HEK293 (cell line): ENCODE results near the gene NDC1.

Experiments
- FEZF1 ChIP-seq: fragments of 450-650 bp; formaldehyde crosslinking; IDR thresholded peaks from 2 replicates; pipeline ENCODE4 v1.5.1; 2016; ENCODE audit warnings: missing biosample characterization, missing genetic modification characterization
- KLF10 ChIP-seq: fragments of 450-650 bp; IDR thresholded peaks from 2 replicates; pipeline ENCODE4 v1.5.1; 2018; ENCODE audit warnings: missing biosample characterization, mild to moderate bottlenecking, missing genetic modification characterization
- KLF7 ChIP-seq: fragments of 450-650 bp; formaldehyde crosslinking; IDR thresholded peaks from 2 replicates; pipeline ENCODE4 v1.5.1; 2016; ENCODE audit warnings: missing biosample characterization, missing genetic modification characterization, borderline replicate concordance
- MEIS1 ChIP-seq: sonication (generic); formaldehyde crosslinking; IDR thresholded peaks from 2 replicates; pipeline ENCODE4 v1.8.1; 2022; ENCODE audit warnings: missing genetic modification reagents, mild to moderate bottlenecking, borderline replicate concordance
- REPIN1 ChIP-seq: fragments of 450-650 bp; formaldehyde crosslinking; IDR thresholded peaks from 2 replicates; pipeline ENCODE4 v1.5.1; 2017; ENCODE audit warnings: missing biosample characterization, missing genetic modification characterization, low read depth
- ZBTB20 ChIP-seq: fragments of 450-650 bp; formaldehyde crosslinking; IDR thresholded peaks from 2 replicates; pipeline ENCODE4 v1.5.1; 2016; ENCODE audit warnings: missing biosample characterization, missing genetic modification characterization
- ZBTB21 ChIP-seq: fragments of 450-650 bp; formaldehyde crosslinking; IDR thresholded peaks from 2 replicates; pipeline ENCODE4 v1.5.1; 2017; ENCODE audit warnings: missing biosample characterization, missing genetic modification characterization
- ZFP3 ChIP-seq: fragments of 450-650 bp; formaldehyde crosslinking; IDR thresholded peaks from 2 replicates; pipeline ENCODE4 v1.5.1; 2016; ENCODE audit warnings: low read depth, missing biosample characterization, missing genetic modification characterization
- ZFP69B ChIP-seq: fragments of 450-650 bp; formaldehyde crosslinking; IDR thresholded peaks from 2 replicates; pipeline ENCODE4 v1.5.1; 2016; ENCODE audit warnings: missing biosample characterization, missing genetic modification characterization
- ZNF114 ChIP-seq: fragments of 450-650 bp; formaldehyde crosslinking; IDR thresholded peaks from 2 replicates; pipeline ENCODE4 v1.5.0; 2017; ENCODE audit warnings: missing biosample characterization, missing genetic modification characterization
- ZNF175 ChIP-seq: fragments of 450-650 bp; formaldehyde crosslinking; IDR thresholded peaks from 2 replicates; pipeline ENCODE4 v1.5.1; 2016; ENCODE audit warnings: missing biosample characterization, missing genetic modification characterization
- ZNF223 ChIP-seq: fragments of 450-650 bp; formaldehyde crosslinking; IDR thresholded peaks from 2 replicates; pipeline ENCODE4 v1.5.1; 2016; ENCODE audit warnings: missing biosample characterization, missing genetic modification characterization
- ZNF23 ChIP-seq: fragments of 450-650 bp; formaldehyde crosslinking; IDR thresholded peaks from 2 replicates; pipeline ENCODE4 v1.5.1; 2016; ENCODE audit warnings: missing biosample characterization, missing genetic modification characterization, borderline replicate concordance
- ZNF558 ChIP-seq: fragments of 450-650 bp; formaldehyde crosslinking; IDR thresholded peaks from 2 replicates; pipeline ENCODE4 v1.5.1; 2016; ENCODE audit warnings: missing biosample characterization, missing genetic modification characterization
- ZNF610 ChIP-seq: fragments of 450-650 bp; formaldehyde crosslinking; IDR thresholded peaks from 2 replicates; pipeline ENCODE4 v1.5.1; 2016; ENCODE audit warnings: missing biosample characterization, missing genetic modification characterization, borderline replicate concordance
- ZNF701 ChIP-seq: fragments of 450-650 bp; formaldehyde crosslinking; IDR thresholded peaks from 2 replicates; pipeline ENCODE4 v1.5.1; 2016; ENCODE audit warnings: missing biosample characterization, missing genetic modification characterization
- ZNF76 ChIP-seq: fragments of 450-650 bp; formaldehyde crosslinking; IDR thresholded peaks from 2 replicates; pipeline ENCODE4; 2016; ENCODE audit warnings: low read depth, missing biosample characterization, missing genetic modification characterization, borderline replicate concordance
- ZSCAN30 ChIP-seq: fragments of 450-650 bp; IDR thresholded peaks from 2 replicates; pipeline ENCODE4 v1.5.1; 2018; ENCODE audit warnings: missing biosample characterization, mild to moderate bottlenecking, missing genetic modification characterization, moderate library complexity
- TF ChIP-seq, protein P1 (sequence below): fragments of 450-650 bp; formaldehyde crosslinking; IDR thresholded peaks from 2 replicates; pipeline ENCODE4 v1.5.1; 2016; ENCODE audit warnings: missing biosample characterization, missing genetic modification characterization
- TF ChIP-seq, protein P2 (sequence below): fragments of 450-650 bp; formaldehyde crosslinking; conservative IDR thresholded peaks from 2 replicates; pipeline ENCODE4 v1.5.1; 2016; ENCODE audit warnings: low read depth, missing biosample characterization, missing genetic modification characterization
- TF ChIP-seq, protein P3 (sequence below): fragments of 450-650 bp; formaldehyde crosslinking; IDR thresholded peaks from 2 replicates; pipeline ENCODE4 v1.5.1; 2016; ENCODE audit warnings: missing biosample characterization, missing genetic modification characterization, borderline replicate concordance
- TF ChIP-seq, protein P4 (sequence below): fragments of 450-650 bp; formaldehyde crosslinking; IDR thresholded peaks from 2 replicates; pipeline ENCODE4 v1.5.1; 2016; ENCODE audit warnings: missing biosample characterization, missing genetic modification characterization
- TF ChIP-seq, protein P5 (sequence below): fragments of 450-650 bp; formaldehyde crosslinking; IDR thresholded peaks from 2 replicates; pipeline ENCODE4 v1.5.1; 2016; ENCODE audit warnings: missing biosample characterization, missing genetic modification characterization
- TF ChIP-seq, protein P6 (sequence below): fragments of 450-650 bp; formaldehyde crosslinking; IDR thresholded peaks from 2 replicates; pipeline ENCODE4 v1.5.1; 2016; ENCODE audit warnings: missing biosample characterization, missing genetic modification characterization
- TF ChIP-seq, protein P7 (sequence below): fragments of 450-650 bp; formaldehyde crosslinking; optimal IDR thresholded peaks from 2 replicates; pipeline ENCODE3; 2016; ENCODE audit warnings: missing biosample characterization, mild to moderate bottlenecking, missing genetic modification characterization
- TF ChIP-seq, protein P8 (sequence below): fragments of 450-650 bp; formaldehyde crosslinking; IDR thresholded peaks from 2 replicates; pipeline ENCODE4 v1.5.1; 2016; ENCODE audit warnings: missing biosample characterization, missing genetic modification characterization

Gene NDC1

DNA sequence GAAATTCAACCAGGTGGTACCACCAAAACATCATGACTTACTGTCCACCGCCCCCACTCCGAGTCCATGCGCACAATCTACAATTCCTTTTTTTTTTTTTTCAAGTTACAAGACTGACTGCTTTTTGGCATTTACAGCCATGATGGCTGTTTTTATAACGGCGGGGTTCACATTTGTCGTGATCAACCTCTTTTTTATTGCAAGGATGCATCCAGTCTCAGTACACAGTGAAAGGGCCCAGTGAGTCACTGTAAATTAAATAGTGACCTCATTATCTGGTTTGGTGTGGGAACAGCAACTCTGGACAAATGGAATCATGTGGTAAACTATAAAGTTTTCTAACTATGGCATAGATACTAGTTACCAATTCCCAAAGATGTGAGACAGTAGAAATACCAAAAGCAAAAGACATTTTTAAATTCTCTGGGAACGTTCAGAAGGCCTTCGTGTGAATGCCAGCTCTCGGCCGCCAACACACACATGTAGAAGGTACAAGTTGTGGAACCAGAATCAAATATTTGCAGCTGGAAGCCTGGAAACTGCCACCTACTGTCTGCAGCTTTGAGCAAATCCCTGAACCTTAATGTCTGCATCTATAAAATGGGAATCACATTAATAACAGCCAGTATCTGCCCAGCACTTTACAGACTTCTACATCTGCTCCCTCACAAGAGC lies 104.0 kb downstream of the NDC1 start (continued):
- TF ChIP-seq, protein P1, sequence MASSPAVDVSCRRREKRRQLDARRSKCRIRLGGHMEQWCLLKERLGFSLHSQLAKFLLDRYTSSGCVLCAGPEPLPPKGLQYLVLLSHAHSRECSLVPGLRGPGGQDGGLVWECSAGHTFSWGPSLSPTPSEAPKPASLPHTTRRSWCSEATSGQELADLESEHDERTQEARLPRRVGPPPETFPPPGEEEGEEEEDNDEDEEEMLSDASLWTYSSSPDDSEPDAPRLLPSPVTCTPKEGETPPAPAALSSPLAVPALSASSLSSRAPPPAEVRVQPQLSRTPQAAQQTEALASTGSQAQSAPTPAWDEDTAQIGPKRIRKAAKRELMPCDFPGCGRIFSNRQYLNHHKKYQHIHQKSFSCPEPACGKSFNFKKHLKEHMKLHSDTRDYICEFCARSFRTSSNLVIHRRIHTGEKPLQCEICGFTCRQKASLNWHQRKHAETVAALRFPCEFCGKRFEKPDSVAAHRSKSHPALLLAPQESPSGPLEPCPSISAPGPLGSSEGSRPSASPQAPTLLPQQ (tag by site-specific recombination), result no peak
- TF ChIP-seq ZBTB21, result peak; percentile 79
- TF ChIP-seq ZNF23 (tag by site-specific recombination), result no peak
- TF ChIP-seq FEZF1 (tag by site-specific recombination), result peak; percentile 68
- no peak for TF ChIP-seq KLF7 (tag by site-specific recombination)
- no peak for TF ChIP-seq ZFP3 (tag by site-specific recombination)
- TF ChIP-seq ZNF76 (tag by site-specific recombination), result no peak
- TF ChIP-seq MEIS1 (CRISPR knock-in tag), result no peak
- no peak for TF ChIP-seq ZNF175 (tag by site-specific recombination)
- no peak for TF ChIP-seq ZNF223 (tag by site-specific recombination)
- no peak for TF ChIP-seq ZNF114
- TF ChIP-seq ZFP69B (tag by site-specific recombination), result 0 out of 2 replicates have a peak, but pooled peaks have one; percentile 29
- no peak for TF ChIP-seq ZBTB20
- no peak for TF ChIP-seq ZNF701 (tag by site-specific recombination)
- TF ChIP-seq REPIN1 (tag by site-specific recombination), result no peak
- TF ChIP-seq ZNF610 (tag by site-specific recombination), result no peak
- TF ChIP-seq, protein P2, sequence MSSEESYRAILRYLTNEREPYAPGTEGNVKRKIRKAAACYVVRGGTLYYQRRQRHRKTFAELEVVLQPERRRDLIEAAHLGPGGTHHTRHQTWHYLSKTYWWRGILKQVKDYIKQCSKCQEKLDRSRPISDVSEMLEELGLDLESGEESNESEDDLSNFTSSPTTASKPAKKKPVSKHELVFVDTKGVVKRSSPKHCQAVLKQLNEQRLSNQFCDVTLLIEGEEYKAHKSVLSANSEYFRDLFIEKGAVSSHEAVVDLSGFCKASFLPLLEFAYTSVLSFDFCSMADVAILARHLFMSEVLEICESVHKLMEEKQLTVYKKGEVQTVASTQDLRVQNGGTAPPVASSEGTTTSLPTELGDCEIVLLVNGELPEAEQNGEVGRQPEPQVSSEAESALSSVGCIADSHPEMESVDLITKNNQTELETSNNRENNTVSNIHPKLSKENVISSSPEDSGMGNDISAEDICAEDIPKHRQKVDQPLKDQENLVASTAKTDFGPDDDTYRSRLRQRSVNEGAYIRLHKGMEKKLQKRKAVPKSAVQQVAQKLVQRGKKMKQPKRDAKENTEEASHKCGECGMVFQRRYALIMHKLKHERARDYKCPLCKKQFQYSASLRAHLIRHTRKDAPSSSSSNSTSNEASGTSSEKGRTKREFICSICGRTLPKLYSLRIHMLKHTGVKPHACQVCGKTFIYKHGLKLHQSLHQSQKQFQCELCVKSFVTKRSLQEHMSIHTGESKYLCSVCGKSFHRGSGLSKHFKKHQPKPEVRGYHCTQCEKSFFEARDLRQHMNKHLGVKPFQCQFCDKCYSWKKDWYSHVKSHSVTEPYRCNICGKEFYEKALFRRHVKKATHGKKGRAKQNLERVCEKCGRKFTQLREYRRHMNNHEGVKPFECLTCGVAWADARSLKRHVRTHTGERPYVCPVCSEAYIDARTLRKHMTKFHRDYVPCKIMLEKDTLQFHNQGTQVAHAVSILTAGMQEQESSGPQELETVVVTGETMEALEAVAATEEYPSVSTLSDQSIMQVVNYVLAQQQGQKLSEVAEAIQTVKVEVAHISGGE (tag by site-specific recombination), result no peak
- TF ChIP-seq, protein P3, sequence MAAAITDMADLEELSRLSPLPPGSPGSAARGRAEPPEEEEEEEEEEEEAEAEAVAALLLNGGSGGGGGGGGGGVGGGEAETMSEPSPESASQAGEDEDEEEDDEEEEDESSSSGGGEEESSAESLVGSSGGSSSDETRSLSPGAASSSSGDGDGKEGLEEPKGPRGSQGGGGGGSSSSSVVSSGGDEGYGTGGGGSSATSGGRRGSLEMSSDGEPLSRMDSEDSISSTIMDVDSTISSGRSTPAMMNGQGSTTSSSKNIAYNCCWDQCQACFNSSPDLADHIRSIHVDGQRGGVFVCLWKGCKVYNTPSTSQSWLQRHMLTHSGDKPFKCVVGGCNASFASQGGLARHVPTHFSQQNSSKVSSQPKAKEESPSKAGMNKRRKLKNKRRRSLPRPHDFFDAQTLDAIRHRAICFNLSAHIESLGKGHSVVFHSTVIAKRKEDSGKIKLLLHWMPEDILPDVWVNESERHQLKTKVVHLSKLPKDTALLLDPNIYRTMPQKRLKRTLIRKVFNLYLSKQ (tag by site-specific recombination), result no peak
- TF ChIP-seq, protein P4, sequence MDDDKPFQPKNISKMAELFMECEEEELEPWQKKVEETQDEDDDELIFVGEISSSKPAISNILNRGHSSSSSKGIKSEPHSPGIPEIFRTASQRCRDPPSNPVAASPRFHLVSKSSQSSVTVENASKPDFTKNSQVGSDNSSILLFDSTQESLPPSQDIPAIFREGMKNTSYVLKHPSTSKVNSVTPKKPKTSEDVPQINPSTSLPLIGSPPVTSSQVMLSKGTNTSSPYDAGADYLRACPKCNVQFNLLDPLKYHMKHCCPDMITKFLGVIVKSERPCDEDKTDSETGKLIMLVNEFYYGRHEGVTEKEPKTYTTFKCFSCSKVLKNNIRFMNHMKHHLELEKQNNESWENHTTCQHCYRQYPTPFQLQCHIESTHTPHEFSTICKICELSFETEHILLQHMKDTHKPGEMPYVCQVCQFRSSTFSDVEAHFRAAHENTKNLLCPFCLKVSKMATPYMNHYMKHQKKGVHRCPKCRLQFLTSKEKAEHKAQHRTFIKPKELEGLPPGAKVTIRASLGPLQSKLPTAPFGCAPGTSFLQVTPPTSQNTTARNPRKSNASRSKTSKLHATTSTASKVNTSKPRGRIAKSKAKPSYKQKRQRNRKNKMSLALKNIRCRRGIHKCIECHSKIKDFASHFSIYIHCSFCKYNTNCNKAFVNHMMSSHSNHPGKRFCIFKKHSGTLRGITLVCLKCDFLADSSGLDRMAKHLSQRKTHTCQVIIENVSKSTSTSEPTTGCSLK (tag by site-specific recombination), result no peak
- no peak for TF ChIP-seq KLF10 (tag by site-specific recombination)
- no peak for TF ChIP-seq ZNF558 (tag by site-specific recombination)
- TF ChIP-seq, protein P5, sequence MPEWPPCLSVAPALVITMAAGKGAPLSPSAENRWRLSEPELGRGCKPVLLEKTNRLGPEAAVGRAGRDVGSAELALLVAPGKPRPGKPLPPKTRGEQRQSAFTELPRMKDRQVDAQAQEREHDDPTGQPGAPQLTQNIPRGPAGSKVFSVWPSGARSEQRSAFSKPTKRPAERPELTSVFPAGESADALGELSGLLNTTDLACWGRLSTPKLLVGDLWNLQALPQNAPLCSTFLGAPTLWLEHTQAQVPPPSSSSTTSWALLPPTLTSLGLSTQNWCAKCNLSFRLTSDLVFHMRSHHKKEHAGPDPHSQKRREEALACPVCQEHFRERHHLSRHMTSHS (tag by site-specific recombination), result no peak
- TF ChIP-seq, protein P6, sequence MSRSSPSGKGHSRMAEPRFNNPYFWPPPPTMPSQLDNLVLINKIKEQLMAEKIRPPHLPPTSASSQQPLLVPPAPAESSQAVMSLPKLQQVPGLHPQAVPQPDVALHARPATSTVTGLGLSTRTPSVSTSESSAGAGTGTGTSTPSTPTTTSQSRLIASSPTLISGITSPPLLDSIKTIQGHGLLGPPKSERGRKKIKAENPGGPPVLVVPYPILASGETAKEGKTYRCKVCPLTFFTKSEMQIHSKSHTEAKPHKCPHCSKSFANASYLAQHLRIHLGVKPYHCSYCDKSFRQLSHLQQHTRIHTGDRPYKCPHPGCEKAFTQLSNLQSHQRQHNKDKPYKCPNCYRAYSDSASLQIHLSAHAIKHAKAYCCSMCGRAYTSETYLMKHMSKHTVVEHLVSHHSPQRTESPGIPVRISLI (tag by site-specific recombination), result peak; percentile 86
- TF ChIP-seq, protein P7, sequence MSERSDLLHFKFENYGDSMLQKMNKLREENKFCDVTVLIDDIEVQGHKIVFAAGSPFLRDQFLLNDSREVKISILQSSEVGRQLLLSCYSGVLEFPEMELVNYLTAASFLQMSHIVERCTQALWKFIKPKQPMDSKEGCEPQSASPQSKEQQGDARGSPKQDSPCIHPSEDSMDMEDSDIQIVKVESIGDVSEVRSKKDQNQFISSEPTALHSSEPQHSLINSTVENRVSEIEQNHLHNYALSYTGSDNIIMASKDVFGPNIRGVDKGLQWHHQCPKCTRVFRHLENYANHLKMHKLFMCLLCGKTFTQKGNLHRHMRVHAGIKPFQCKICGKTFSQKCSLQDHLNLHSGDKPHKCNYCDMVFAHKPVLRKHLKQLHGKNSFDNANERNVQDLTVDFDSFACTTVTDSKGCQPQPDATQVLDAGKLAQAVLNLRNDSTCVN (tag by site-specific recombination), result no peak
- no peak for TF ChIP-seq ZSCAN30 (tag by site-specific recombination)
- TF ChIP-seq, protein P8, sequence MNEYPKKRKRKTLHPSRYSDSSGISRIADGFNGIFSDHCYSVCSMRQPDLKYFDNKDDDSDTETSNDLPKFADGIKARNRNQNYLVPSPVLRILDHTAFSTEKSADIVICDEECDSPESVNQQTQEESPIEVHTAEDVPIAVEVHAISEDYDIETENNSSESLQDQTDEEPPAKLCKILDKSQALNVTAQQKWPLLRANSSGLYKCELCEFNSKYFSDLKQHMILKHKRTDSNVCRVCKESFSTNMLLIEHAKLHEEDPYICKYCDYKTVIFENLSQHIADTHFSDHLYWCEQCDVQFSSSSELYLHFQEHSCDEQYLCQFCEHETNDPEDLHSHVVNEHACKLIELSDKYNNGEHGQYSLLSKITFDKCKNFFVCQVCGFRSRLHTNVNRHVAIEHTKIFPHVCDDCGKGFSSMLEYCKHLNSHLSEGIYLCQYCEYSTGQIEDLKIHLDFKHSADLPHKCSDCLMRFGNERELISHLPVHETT, result no peak; the same call in 1 of the 2 replicates
